ENCODE results near the gene SCGB3A1. TPM values are rescaled to one million over a fixed set of nuclear protein-coding genes. Genes with fewer than 3 reads are reported as not detected.

The SCGB3A1 gene
- total and polyA plus RNA-seq, 2 of the 4 experiments (the other 2 are of a cell fraction), result not detected

- Histone ChIP-seq H2BK15ac (ENCODE audit: low read depth, low read length) (no peak overlapping the region), H4K8ac (ENCODE audit: low read depth in 2 of 2, low read length in 2 of 2) (no peak overlapping the region), H3K4me1 (ENCODE audit: control insufficient read depth, insufficient read depth, low read length) (no peaks in the 10 kb centered on the region), H3K14ac (replicated peaks; ENCODE audit: low read depth, low read length) (no peak overlapping the region), H3K27ac (ENCODE audit: insufficient read depth, low read length) (no peak overlapping the region), H2BK20ac (ENCODE audit: low read depth, low read length) (no peak overlapping the region), H3K4ac (ENCODE audit: low read depth, low read length) (no peak overlapping the region), H3K9ac (ENCODE audit: low read depth, low read length) (no peak overlapping the region), H3K4me2 (ENCODE audit: low read depth, low read length) (no peak overlapping the region), H3K27me3 (ENCODE audit: control insufficient read depth, insufficient read depth, low read length) (no peaks in the 10 kb centered on the region; the same call in 1 of the 2 replicates), H2BK5ac (ENCODE audit: low read depth, low read length, poor library complexity, severe bottlenecking) (no peak overlapping the region), H3K9me3 (ENCODE audit: control insufficient read depth, insufficient read depth, low read length) (no peaks in the 10 kb centered on the region), H3K36me3 (ENCODE audit: control insufficient read depth, insufficient read depth, low read length) (no peaks in the 10 kb centered on the region), H2BK120ac (ENCODE audit: low read depth, low read length) (no peak overlapping the region), H3K23ac (ENCODE audit: low read depth, low read length) (no peak overlapping the region), H2AK5ac (ENCODE audit: low read depth, low read length) (no peak overlapping the region), H3K4me3 (ENCODE audit: insufficient read depth, low read depth, low read length) (no peak overlapping the region), H4K91ac (ENCODE audit: insufficient read depth, low read depth, low read length) (no peak overlapping the region), H3K56ac (ENCODE audit: extremely low read depth, insufficient read depth, low read length) (no peak overlapping the region), H4K20me1 (ENCODE audit: insufficient read depth, low read length) (no peaks in the 10 kb centered on the region; the same call in 1 of the 2 replicates), H2AFZ (replicated peaks; ENCODE audit: low read length, poor library complexity) (no peak overlapping the region), H3K18ac (ENCODE audit: low read depth, low read length) (no peak overlapping the region), H2AK9ac (replicated peaks; ENCODE audit: low read depth, low read length, poor library complexity) (no peak overlapping the region), H3K79me1 (ENCODE audit: low read depth in 1 of 2, low read length in 2 of 2) (no peaks in the 10 kb centered on the region), H4K5ac (ENCODE audit: low read depth, low read length) (no peak overlapping the region), H3K9me1 (ENCODE audit: insufficient read depth, low read length) (no peaks in the 10 kb centered on the region)
- ChIA-PET CTCF (no interaction called here), POLR2A (ENCODE audit: unreplicated experiment) (interaction anchor here (0.5 kb wide), 1 partner anchor 51 kb away, joined by 7 read pairs; no protein-coding TSS in a partner anchor)
- intact Hi-C loops (cut with micrococcal nuclease), result no loop called here
- 60% methylated on average over 2 of the region's 6 CpGs; no CpG with 5 or more reads in 1 of the 2 experiments for WGBS, 2 experiments (ENCODE audit: extremely low coverage in 2 of 2, insufficient read length in 1 of 2)
- no TSS peak for BruUV-seq (replicated peaks)
- in situ Hi-C loops (cut with MboI; ENCODE audit: low sequenced_read_pairs), result no loop called here
- ATAC-seq (ENCODE audit: low read depth) (no peak), DNase-seq (no peak)
- dilution Hi-C loops (cut with HindIII; ENCODE audit: low sequenced_read_pairs, unreplicated experiment), result no loop called here
- no peak for TF ChIP-seq RFX5 (IDR thresholded peaks at IDR 0.05; ENCODE audit: low read depth, low read length)
These were observed 49.2 kb upstream of the SCGB3A1 start for GRCh38 chr5:180640611-180640860.
